ENCODE results near the gene ZMYND10.
"Not testable (repeated sequence)": the region's sequence is repeated elsewhere in the genome, so short reads cannot be mapped to it uniquely, and the experiment has no call there.

DNA sequence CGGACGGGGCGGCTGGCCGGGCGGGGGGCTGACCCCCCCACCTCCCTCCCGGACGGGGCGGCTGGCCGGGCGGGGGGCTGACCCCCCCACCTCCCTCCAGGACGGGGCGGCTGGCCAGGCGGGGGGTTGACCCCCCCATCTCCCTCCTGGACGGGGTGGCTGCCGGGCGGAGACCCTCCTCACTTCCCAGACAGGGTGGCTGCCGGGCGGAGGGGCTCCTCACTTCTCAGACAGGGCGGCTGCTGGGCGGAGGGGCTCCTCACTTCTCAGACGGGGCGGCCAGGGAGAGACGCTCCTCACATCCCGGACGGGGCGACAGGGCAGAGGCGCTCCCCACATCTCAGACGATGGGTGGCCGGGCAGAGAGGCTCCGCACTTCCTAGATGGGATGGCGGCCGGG, 33.5 kb downstream of the ZMYND10 start:
- not testable (repeated sequence) for TF ChIP-seq TAF1 (IDR thresholded peaks at IDR 0.05; ENCODE audit: low read depth, low read length); POLR2AphosphoS5 (IDR thresholded peaks at IDR 0.05; ENCODE audit: low read depth, low read length); POLR2A (IDR thresholded peaks at IDR 0.05; ENCODE audit: low read depth, low read length); SPI1 (IDR thresholded peaks at IDR 0.05; ENCODE audit: low read depth, low read length); PAX5 (IDR thresholded peaks at IDR 0.05; ENCODE audit: insufficient read depth, low read length, severe bottlenecking); POU2F2 (IDR thresholded peaks at IDR 0.05; ENCODE audit: low read depth, low read length)

Data from GM12891 (cell line).